Measurements from ENCODE around the gene ZNF689.
"Not testable (repeated sequence)": the region's sequence is repeated elsewhere in the genome, so short reads cannot be mapped to it uniquely, and the experiment has no call there.

ZNF689 gene

GRCh38 chr16:30647274-30647571 lies 37.0 kb upstream of the ZNF689 start:
- Mint-ChIP-seq H3K27me3 (no peaks in the 10 kb centered on the region), H3K36me3 (ENCODE audit: low read depth) (peaks cover 2% of the 10 kb centered on the region), H3K9me3 (no peaks in the 10 kb centered on the region), H3K4me3 (no peak overlapping the region), H3K27ac (no peak overlapping the region), H3K4me1 (ENCODE audit: low read depth) (peaks cover 19% of the 10 kb centered on the region)

- Mint-ChIP-seq H3K36me3 (ENCODE audit: low read depth) (no peaks in the 10 kb centered on the region), H3K27me3 (no peaks in the 10 kb centered on the region), H3K9me3 (no peaks in the 10 kb centered on the region), H3K27ac (no peak overlapping the region), H3K4me3 (no peak overlapping the region), H3K4me1 (ENCODE audit: low read depth) (peaks cover 13% of the 10 kb centered on the region)
Measured at GRCh38 chr16:30645727-30646126, 35.5 kb upstream of the ZNF689 start.

GRCh38 chr16:30644334-30644830 lies 34.2 kb upstream of the ZNF689 start:
- Mint-ChIP-seq H3K36me3 (ENCODE audit: low read depth) (no peaks in the 10 kb centered on the region), H3K4me3 (no peak overlapping the region), H3K27ac (no peak overlapping the region), H3K9me3 (no peaks in the 10 kb centered on the region), H3K27me3 (no peaks in the 10 kb centered on the region), H3K4me1 (ENCODE audit: low read depth) (peaks cover 4% of the 10 kb centered on the region)

- Mint-ChIP-seq H3K27me3 (no peaks in the 10 kb centered on the region), H3K4me3 (no peak overlapping the region), H3K36me3 (ENCODE audit: low read depth) (no peaks in the 10 kb centered on the region), H3K27ac (no peak overlapping the region), H3K9me3 (no peaks in the 10 kb centered on the region), H3K4me1 (ENCODE audit: low read depth) (no peaks in the 10 kb centered on the region)
Measured at GRCh38 chr16:30641378-30641982, 31.3 kb upstream of the ZNF689 start.

GRCh38 chr16:30637944-30638343 lies 27.8 kb upstream of the ZNF689 start:
- Mint-ChIP-seq H3K4me3 (no peak overlapping the region), H3K4me1 (ENCODE audit: low read depth) (peaks cover 22% of the 10 kb centered on the region), H3K27me3 (no peaks in the 10 kb centered on the region), H3K27ac (no peak overlapping the region), H3K36me3 (ENCODE audit: low read depth) (peaks cover 5% of the 10 kb centered on the region), H3K9me3 (no peaks in the 10 kb centered on the region)

GRCh38 chr16:30637139-30637538 lies 26.9 kb upstream of the ZNF689 start:
- H3K36me3 Mint-ChIP-seq (ENCODE audit: low read depth); H3K27ac Mint-ChIP-seq; H3K9me3 Mint-ChIP-seq; H3K27me3 Mint-ChIP-seq; H3K4me3 Mint-ChIP-seq: not testable (repeated sequence)
- H3K4me1 Mint-ChIP-seq (ENCODE audit: low read depth): peaks cover 22% of the 10 kb centered on the region

- no peaks in the 10 kb centered on the region for H3K9me3 Mint-ChIP-seq
- no peak overlapping the region for H3K27ac Mint-ChIP-seq
- H3K4me3 Mint-ChIP-seq: peak overlapping the region; percentile 37
- no peaks in the 10 kb centered on the region for H3K27me3 Mint-ChIP-seq
- H3K4me1 Mint-ChIP-seq (ENCODE audit: low read depth): peaks cover 22% of the 10 kb centered on the region
- peaks cover 5% of the 10 kb centered on the region for H3K36me3 Mint-ChIP-seq (ENCODE audit: low read depth)
Measured at GRCh38 chr16:30636599-30636998, 26.4 kb upstream of the ZNF689 start.

GRCh38 chr16:30633526-30633925 lies 23.3 kb upstream of the ZNF689 start:
- Mint-ChIP-seq H3K36me3 (ENCODE audit: low read depth) (peaks cover 5% of the 10 kb centered on the region), H3K27ac (peak overlapping the region; percentile 98), H3K4me3 (peak overlapping the region; percentile 92), H3K9me3 (no peaks in the 10 kb centered on the region), H3K27me3 (no peaks in the 10 kb centered on the region), H3K4me1 (ENCODE audit: low read depth) (peaks cover 27% of the 10 kb centered on the region)

- H3K4me1 Mint-ChIP-seq (ENCODE audit: low read depth): peaks cover 28% of the 10 kb centered on the region
- H3K27me3 Mint-ChIP-seq; H3K36me3 Mint-ChIP-seq (ENCODE audit: low read depth); H3K27ac Mint-ChIP-seq; H3K9me3 Mint-ChIP-seq; H3K4me3 Mint-ChIP-seq: not testable (repeated sequence)
Measured at GRCh38 chr16:30632454-30632853, 22.3 kb upstream of the ZNF689 start.

GRCh38 chr16:30628628-30629540 lies 18.7 kb upstream of the ZNF689 start:
- Mint-ChIP-seq H3K27ac (peak overlapping the region; percentile 78), H3K27me3 (no peaks in the 10 kb centered on the region), H3K9me3 (no peaks in the 10 kb centered on the region), H3K36me3 (ENCODE audit: low read depth) (no peaks in the 10 kb centered on the region), H3K4me3 (peak overlapping the region; percentile 76), H3K4me1 (ENCODE audit: low read depth) (peaks cover 7% of the 10 kb centered on the region)

- Mint-ChIP-seq H3K4me3 (no peak overlapping the region), H3K27me3 (no peaks in the 10 kb centered on the region), H3K9me3 (no peaks in the 10 kb centered on the region), H3K27ac (no peak overlapping the region), H3K4me1 (ENCODE audit: low read depth) (peaks cover 6% of the 10 kb centered on the region), H3K36me3 (ENCODE audit: low read depth) (no peaks in the 10 kb centered on the region)
Measured at GRCh38 chr16:30626236-30626635, 16.0 kb upstream of the ZNF689 start.

GRCh38 chr16:30623536-30624283 lies 13.5 kb upstream of the ZNF689 start:
- no peak overlapping the region for H3K27ac Mint-ChIP-seq
- H3K4me1 Mint-ChIP-seq (ENCODE audit: low read depth): peaks cover 3% of the 10 kb centered on the region

GRCh38 chr16:30622455-30623032 lies 12.4 kb upstream of the ZNF689 start:
- no peaks in the 10 kb centered on the region for H3K4me1 Mint-ChIP-seq (ENCODE audit: low read depth)
- H3K4me3 Mint-ChIP-seq: no peak overlapping the region
- H3K9me3 Mint-ChIP-seq: no peaks in the 10 kb centered on the region
- no peaks in the 10 kb centered on the region for H3K36me3 Mint-ChIP-seq (ENCODE audit: low read depth)
- no peak overlapping the region for H3K27ac Mint-ChIP-seq
- H3K27me3 Mint-ChIP-seq: no peaks in the 10 kb centered on the region

More at GRCh38 chr16:30623536-30624283, 13.5 kb upstream of the ZNF689 start:
- H3K4me3 Mint-ChIP-seq: no peak overlapping the region
- H3K9me3 Mint-ChIP-seq: no peaks in the 10 kb centered on the region
- no peaks in the 10 kb centered on the region for H3K27me3 Mint-ChIP-seq
- no peaks in the 10 kb centered on the region for H3K36me3 Mint-ChIP-seq (ENCODE audit: low read depth)

- Mint-ChIP-seq H3K9me3 (no peaks in the 10 kb centered on the region), H3K4me1 (ENCODE audit: low read depth) (no peaks in the 10 kb centered on the region), H3K27me3 (no peaks in the 10 kb centered on the region), H3K27ac (no peak overlapping the region), H3K4me3 (no peak overlapping the region), H3K36me3 (ENCODE audit: low read depth) (no peaks in the 10 kb centered on the region)
Measured at GRCh38 chr16:30621765-30622164, 11.6 kb upstream of the ZNF689 start.

- H3K4me3 Mint-ChIP-seq: no peak overlapping the region
- H3K36me3 Mint-ChIP-seq (ENCODE audit: low read depth): no peaks in the 10 kb centered on the region
- H3K4me1 Mint-ChIP-seq (ENCODE audit: low read depth): no peaks in the 10 kb centered on the region
- H3K27me3 Mint-ChIP-seq: no peaks in the 10 kb centered on the region
- no peaks in the 10 kb centered on the region for H3K9me3 Mint-ChIP-seq
- no peak overlapping the region for H3K27ac Mint-ChIP-seq
Measured at GRCh38 chr16:30620169-30620568, 10.0 kb upstream of the ZNF689 start.

Data from stimulated activated naive CD8-positive, alpha-beta T cell treated with anti-CD3 and anti-CD28 coated beads, Interleukin-15, Interleukin-2, amounts not matched to agents 100 ng/mL and 50 ng/mL, for 24 hours (primary cell).